NCI-H1694 treated with DMSO at 0.1 percent for 48 hours (cell line): Measurements from ENCODE around the gene HERC4.
A peak's percentile ranks its signal among the peaks of the same experiment; 100 is the strongest.

Experiments
- DNase-seq: peaks from one replicate; lab custom pipeline; 2025; lab: John Stamatoyannopoulos, UW

HERC4 gene, protein sequence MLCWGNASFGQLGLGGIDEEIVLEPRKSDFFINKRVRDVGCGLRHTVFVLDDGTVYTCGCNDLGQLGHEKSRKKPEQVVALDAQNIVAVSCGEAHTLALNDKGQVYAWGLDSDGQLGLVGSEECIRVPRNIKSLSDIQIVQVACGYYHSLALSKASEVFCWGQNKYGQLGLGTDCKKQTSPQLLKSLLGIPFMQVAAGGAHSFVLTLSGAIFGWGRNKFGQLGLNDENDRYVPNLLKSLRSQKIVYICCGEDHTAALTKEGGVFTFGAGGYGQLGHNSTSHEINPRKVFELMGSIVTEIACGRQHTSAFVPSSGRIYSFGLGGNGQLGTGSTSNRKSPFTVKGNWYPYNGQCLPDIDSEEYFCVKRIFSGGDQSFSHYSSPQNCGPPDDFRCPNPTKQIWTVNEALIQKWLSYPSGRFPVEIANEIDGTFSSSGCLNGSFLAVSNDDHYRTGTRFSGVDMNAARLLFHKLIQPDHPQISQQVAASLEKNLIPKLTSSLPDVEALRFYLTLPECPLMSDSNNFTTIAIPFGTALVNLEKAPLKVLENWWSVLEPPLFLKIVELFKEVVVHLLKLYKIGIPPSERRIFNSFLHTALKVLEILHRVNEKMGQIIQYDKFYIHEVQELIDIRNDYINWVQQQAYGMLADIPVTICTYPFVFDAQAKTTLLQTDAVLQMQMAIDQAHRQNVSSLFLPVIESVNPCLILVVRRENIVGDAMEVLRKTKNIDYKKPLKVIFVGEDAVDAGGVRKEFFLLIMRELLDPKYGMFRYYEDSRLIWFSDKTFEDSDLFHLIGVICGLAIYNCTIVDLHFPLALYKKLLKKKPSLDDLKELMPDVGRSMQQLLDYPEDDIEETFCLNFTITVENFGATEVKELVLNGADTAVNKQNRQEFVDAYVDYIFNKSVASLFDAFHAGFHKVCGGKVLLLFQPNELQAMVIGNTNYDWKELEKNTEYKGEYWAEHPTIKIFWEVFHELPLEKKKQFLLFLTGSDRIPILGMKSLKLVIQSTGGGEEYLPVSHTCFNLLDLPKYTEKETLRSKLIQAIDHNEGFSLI

DNA sequence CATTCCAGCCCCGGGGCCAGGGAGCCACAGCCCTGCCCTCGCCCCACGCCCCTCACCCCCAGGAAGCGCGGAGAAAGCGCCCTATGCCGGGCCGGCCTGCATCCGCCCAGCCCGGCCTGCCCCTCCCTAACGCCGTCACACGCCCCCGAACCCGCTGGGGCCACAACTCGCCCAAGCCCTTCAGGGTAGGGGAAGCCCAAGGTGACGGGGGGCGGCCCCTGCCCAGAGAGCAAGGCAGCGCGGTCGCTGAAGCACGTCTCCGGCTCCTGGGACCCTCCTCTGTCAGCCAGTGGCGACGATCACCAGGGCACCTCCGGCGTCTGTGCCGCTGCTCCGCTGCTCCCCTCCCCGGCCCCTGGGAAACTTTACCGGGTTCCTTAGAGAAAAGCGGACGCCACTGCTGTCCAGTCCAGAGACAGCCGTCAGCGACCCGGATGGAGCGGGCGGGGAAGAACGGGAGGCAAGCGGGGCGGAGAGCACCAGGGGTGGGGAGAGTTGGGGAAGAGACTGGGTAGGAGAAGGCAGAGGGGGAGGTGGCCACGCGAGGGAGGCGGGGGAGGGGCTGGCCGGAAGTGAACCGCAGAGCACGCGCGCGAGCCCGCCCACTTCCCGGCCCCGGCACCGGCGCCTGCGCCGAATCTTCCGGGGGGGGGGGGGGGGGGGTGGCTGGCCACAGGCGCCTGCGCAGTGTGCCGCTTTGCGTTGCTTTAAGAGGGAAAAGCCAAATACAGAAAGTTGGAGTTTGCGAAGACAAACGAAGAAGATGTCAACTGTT lies at the start of gene HERC4:
Gene HERC4 (minus strand): TSS at position 509 of the 775 bp plus-strand sequence. CDS start 2,175 bp downstream, outside the sequence.
- peak; percentile 65 for DNase-seq

DNA sequence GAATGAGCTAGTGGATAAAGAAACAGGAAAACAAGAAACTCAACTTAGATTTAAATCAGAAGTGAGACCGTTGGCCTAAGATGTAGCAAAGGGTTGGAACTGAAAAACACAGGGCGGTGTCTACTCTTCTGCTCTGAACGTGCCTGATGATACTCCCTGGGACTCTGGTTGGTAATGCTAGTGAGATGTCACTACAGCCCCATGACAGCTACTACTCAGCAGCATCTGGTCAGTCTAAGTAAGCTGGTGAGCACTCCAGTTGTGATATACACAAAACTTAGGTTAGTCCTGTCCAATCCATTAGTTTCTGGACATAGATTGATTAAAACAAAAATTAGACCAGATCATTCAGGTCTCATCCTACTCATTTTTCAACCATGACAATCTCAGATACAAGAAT lies 49.6 kb upstream of the HERC4 start:
- DNase-seq, result no peak

DNA sequence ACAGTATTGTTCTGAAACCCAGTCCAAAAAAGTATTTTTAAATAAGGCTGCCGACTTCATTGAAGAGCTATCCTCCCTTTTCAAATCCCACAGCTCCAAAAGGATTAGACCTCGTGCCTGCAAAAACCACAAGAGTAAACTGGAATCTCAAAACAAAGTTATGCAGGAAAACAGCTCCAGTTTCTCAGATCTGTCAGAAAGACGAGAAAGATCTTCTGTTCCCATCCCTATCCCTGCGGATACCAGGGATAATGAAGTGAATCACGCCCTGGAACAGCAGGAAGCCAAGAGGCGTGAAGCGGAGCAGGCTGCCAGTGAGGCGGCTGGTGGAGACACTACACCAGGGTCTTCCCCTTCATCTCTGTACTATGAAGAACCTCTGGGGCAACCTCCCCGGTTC lies 46.8 kb upstream of the HERC4 start:
- no peak for DNase-seq

DNA sequence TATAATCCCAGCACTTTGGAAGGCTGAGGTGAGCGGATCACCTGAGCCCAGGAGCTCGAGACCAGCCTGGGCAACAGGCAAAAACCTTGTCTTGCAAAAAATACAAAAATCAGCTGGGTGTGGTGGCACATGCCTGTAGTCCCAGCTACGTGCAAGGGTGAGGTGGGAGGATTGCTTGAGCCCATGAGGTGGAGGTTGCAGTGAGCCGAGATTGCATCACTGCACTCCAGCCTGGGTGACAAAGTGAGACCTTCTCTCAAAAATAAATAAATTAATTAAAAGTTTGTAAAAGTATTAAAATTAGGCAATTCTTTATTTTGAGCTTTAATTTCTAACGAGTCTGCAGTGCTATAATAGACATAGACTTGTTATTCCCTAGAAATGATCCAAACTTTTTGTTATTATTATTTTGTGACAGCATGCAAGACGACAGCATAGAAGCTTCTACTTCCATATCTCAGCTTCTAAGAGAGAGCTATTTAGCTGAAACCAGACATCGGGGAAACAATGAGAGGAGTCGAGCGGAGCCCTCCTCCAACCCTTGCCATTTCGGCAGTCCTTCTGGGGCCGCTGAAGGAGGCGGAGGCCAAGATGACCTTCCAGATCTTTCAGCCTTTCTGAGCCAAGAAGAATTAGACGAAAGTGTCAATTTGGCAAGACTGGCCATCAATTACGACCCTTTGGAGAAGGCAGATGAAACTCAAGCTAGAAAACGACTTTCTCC lies 46.1 kb upstream of the HERC4 start:
- DNase-seq, result no peak

DNA sequence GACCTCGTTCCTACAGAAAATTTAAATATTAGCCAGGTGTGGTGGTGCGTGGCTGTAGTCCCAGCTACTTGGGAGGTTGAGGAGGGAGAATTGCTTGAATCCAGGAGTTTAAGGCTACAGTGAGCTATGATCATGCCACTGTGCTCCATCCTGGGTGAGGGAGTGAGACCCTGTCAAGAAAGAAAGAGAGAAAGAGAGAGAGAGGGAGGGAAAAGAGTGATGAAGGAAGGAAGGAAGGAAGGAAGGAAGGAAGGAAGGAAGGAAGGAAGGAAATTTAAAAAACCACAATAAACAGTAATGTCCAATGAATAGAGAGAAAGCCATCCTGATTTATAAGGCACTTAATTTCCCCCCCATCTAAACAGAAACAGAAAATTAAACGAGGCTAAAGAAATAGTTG lies 43.6 kb upstream of the HERC4 start:
- DNase-seq, result no peak

DNA sequence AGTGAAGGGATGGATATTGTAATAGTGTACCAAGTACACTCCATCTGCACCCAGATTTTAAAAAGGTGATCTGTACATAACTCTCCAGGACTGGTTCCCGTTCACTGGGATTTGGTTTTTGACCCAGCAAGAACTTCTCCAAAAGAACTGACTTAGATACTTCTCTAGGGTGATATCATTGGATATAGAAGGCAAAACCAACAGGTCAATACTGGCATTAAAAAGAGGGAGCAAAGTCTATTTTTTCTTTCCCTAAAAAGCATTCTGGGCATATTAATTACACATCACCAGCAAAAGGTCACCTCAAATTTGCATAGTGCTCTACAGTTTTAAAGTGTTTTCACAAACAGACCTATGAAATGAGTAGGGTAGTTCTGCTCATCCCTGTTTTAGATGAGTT lies 37.8 kb upstream of the HERC4 start:
- no peak for DNase-seq

DNA sequence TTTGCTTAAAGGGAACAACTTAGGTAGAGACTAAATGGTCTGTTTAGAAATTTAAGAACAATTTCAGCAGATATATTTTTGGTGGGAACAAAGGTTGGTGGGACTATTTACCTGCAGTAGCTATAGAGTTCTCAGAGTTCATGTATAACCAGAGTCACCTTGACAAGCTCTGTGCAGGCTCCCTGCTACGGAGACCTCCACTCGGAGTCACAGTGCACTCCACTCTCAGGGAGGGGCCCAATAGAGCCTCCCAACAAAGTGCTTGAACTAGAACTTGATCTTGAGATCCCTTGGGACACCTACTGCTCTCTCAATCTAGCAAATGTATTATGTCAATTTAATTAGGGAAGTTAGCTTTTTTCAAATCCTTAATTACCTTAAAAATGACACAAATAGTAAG lies 36.5 kb upstream of the HERC4 start:
- no peak for DNase-seq

DNA sequence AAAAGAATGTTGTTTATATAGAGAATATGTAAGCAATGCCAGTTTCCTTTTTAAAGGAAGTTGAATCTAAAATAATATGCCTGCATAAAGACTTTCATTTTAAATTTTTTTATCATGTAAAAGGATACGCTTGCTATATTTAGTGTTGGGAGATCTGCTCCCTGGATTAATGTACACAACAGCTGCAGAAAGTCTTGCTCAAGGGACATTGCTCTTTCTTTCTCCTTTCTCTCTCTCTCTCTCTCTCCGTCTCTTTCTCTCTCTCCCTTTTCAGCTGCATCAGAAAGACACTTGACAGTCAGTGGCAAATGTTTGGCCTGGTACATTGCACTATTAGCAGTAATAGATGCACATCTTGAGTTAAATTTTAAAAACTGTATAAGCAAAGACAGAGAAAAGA lies 34.9 kb upstream of the HERC4 start:
- no peak for DNase-seq

DNA sequence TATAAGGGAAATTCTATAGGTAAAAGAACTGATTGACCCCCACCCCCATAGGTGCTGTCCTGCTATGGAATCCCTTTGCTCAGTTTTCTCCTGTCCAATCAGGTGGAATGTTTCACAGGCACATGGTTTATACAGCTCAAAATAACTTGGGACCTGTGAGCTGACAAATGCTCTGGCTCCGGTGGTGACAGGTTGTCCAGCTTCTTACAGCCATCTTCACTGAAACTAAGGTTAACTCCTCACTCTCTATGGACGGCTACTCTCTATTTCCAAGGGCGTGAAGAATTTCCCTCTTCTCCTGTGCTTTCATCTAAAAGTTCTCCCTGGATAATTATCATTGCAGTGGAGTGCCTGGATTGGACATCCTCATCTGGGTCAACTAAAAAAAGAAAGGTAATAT lies 34.2 kb upstream of the HERC4 start, which contains the start of gene MYPN:
Gene MYPN (plus strand): TSS at position 158 of the 400 bp plus-strand sequence. CDS start 11,951 bp downstream, outside the sequence.
- no peak for DNase-seq

DNA sequence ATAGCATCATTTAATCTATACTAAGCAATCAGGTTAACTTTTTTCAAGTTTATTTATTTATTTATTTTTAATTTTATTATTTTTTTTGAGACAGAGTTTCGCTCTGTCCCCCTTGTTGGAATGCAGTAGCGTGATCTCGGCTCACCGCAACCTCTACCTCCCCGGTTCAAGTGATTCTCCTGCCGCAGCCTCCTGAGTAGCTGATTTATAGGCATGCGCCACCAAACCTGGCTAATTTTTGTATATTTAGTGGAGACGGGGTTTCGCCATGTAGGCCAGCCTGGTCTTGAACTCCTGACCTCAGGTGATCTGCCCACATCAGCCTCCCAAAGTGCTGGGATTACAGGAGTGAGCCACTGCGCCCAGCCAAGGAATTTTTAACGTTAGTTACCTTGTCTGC lies 33.6 kb upstream of the HERC4 start:
- no peak for DNase-seq

DNA sequence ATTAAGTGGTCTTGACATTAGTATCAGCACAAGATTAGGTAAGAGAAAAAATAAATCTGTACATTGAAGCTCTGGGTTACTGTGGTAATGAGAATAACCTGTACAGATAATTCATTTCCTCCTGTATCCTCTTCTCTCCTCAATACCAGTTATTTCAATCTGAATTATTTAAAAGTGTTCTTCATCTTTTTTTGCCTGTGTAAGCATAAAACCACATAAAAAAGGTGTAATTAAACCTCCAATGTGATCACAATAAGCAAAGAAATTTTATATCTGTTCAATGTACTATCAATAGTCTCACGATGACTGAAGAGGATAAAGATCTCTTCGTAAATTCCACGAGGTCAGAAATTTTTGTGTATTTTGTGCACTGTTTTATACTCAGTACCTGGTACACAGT lies 33.0 kb upstream of the HERC4 start:
- DNase-seq, result no peak

DNA sequence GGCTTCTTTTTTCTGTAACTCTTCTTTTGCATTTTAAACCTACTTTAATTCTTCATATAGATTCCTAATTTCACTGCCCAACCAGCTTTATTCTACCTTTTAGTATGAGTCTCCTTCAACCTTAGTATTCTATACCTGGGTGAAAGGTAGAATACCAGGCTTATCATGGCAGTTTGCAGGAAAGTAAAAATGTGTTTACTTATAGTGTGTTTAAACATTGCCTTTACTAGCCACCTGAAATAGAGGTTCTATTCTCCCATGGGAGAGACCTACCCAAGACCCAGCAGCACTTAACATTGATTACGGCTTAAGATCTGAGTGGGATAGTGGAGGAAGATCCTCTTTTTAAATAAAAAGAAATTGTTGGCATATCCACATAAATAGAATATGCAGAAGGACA lies 32.6 kb upstream of the HERC4 start:
- DNase-seq, result no peak

DNA sequence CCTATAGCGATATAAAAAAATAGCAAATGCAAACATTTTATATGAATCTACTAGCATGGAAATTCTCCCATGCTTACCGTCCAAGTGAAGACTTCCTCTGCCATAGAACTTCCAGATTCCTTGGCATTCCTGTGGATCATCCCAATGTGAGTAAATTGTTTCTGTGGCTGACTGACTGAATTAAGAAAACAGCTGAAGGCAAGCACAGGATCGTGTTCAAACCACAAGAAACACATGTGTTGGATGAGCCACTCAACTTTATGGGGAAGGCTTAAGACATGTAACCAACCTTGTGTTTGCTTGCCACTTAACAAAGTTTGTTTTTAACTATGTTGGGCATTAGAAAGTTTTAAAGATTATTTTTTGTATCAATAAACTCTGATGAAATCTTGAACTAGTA lies 31.6 kb upstream of the HERC4 start:
- DNase-seq, result no peak

DNA sequence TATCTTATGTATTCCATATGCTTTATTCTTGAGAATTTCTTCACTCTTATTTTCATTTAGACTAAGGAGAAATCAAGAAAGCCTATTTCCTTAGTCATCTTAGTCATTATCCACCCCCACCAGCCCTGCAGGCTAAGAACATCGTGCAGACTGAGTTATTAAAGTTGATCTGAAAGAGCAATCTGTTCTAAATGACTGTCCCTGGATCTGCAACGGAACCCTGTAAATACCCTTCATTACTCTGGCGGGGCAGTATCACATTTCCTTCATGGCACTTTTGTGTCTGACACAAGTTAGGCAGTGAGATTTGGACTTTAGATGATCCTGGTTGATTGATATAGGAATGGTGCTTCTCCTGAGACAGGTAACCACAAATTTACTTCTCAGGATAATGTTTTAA lies 30.7 kb upstream of the HERC4 start:
- DNase-seq, result no peak

DNA sequence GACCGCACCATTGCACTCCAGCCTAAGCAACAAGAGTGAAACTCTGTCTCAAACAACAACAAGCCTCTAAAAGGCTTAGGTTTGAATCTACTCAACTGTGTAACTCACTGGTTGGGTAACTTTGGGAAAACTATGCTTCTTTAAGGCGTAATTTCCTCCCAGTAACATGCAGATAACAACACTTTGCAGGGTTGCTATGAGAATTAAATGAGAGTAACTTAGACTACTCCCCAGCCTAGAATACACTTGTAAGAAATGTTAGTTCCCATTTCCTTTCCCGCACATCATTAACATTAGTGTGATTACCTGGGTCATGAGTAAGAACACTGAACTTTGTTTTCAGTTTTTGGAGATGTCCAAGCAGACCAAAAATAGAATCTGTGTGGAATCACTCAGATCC lies 28.8 kb upstream of the HERC4 start:
- DNase-seq, result no peak

DNA sequence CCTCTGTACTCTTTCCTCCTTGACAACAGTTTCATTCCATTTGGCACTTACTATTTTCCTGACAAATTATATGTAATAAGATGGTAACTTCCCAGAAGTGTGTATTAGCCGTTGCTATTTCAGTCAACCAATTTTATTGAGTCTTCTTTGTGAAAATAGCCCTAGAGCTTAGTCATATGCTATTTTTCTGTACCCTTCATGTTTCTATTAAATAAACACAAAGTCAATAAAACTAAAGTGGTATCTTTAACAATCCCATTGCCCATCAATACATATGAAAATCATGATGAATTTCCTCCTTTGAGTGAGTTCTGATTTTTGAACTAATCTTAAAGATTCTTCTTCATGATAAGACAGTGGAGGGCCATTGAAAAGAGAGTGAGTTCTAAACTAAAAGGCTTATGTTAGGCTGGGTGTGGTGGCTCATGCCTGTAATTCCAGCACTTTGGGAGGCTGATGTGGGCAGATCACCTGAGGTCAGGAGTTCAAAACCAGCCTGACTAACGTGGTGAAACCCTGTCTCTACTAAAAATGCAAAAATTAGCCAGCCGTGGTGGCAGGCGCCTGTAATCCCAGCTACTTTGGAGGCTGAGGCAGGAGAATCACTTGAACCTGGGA lies 28.3 kb upstream of the HERC4 start:
- DNase-seq, result no peak

DNA sequence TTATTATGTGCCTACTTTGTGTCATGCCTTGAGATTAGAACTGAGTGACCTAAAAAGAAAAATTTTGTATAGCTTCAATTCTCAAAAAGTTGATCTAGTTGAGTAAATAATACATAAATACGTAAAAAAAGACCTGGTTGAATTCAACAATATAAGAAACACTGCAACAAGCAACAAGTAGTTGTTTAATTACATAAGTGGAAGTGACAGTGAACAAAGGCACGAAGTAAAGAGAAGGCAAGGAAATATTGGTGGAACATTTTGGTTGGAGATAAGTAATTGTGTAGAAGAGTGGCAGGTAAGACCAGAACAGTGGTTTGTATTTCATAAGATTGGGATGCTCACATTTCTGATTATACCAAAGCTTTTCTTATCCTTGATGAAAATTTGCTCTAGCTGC lies 26.0 kb upstream of the HERC4 start:
- DNase-seq, result no peak

DNA sequence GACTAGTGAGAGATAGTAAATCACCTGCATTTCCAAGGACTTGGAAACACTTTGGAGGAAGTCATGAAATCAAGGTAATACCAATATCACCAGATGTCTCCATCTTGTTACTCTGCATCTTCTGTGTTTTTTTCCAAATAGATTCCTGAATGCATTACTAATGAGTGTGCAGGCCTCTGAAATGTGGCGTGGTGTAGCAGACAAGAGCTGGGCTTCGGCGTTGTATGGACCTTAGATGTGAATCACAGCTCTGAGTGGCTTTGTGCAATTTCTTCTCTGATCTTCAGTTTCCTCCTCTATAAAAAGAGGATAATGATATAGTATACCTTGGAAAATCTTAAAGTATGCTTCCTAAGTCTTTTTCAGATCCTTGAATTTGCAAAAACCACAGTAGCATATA lies 24.7 kb upstream of the HERC4 start:
- DNase-seq, result no peak

DNA sequence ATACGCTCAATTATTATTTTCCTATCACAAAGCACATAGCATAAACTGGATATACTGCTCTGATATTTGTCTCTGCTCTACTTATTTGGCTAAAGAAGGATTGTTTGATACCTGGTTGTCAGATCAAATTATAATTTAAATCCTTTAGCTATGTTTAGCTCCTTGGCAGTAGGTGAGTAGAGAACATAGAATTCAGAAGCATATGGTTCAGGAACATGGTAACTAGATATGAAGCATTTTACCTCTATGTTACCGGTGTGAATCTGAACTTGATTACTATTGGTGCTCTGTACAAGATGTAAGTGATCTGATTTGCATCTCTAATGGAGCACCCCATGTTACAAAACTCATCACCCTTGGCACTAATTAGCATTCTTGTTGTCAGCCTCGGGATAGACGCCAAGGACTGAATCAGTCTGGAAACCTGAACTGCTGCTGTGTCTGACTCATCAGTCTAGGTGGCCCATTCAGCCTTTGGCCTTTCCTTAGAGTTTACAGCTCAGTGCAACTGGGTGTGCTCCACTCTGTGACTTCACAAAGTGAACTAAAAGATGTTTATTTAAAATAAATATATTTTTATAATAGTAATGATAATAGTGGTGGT lies 21.9 kb upstream of the HERC4 start:
- no peak for DNase-seq

DNA sequence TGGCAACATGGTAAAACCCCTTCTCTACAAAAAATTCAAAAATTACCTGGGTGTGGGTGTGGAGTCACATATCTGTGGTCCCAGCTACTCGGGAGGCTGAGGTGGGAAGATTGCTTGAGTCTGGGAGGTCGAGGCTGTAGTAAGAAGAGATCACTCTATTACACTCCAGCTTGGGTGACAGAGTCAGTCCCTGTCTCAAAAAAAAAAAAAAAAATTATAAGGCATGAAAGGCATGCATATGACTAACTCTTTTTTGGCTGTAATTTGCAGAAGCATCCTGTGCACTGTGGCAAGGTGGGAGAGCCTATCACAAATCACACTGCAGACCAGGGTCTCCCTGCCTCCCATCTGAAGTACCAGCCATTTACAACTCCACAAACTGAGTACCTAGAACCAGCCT lies 20.1 kb upstream of the HERC4 start:
- no peak for DNase-seq
